ENCODE measurements around the gene NSUN2. TPM values are rescaled to one million over a fixed set of nuclear protein-coding genes. Genes with fewer than 3 reads are reported as not detected.

Gene NSUN2
- 121 TPM for polyA plus RNA-seq (2012; ENCODE audit: insufficient read depth, insufficient read length, low read depth)

DNA sequence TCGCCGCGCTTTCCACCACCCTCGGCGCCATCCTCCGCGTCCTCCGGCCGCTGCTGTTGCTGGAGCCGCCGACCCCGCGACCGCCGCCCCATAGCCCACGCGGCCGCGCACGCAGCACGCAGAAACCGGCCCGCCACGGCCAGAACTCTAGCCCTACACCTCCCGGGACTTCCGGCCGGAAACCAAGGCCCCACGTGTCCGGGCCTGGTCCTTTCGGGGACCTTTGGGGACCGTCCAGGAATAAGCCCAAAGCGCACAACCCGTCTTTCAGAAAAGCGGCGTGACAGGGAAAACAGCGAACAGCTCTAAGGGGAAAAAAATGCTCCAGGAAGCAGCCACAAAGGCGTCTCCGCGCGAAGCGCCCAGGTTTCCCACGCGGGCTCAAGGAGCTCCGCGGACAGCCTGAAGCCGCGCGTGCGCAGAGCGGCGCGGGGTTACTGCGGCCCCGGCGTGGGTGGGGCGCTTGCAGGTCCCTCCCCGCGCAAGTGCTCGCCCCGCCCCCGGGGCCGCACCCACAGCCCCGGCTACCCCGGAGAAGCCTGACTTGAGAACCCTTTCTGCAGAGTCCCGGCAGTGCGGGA is at the start of gene NSUN2, which contains the start of gene SRD5A1:
TSS of gene NSUN2 (minus strand) at position 157 of the 581 bp plus-strand sequence. CDS start at position 92, 65 bp downstream.
TSS of gene SRD5A1 (plus strand) at position 553 of the 581 bp plus-strand sequence. CDS start 137 bp downstream, outside the sequence.
- H3K4me1 ChIP-seq, result no peaks in the 10 kb centered on the region

DNA sequence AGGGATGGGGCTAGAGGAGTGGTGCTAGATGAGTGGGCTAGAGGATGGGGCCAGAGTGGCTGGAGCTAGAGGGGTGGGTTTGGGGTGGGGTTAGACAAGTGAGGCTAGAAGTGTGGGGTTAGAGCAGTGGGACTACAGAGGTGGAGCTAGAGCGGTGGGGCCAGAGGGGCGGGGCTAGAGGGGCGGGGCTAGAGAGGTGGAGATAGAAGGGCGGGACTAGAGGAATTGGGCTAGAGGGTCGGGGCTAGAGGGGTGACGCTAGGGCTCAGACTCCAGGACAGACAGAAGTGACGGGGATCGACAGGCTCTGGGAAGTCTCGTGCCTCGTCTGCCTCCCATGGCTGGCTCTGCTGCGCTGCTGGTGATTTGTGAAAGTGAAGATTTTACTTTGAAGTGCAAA is 49.4 kb upstream of the NSUN2 start:
- TF ChIP-seq, protein P1, sequence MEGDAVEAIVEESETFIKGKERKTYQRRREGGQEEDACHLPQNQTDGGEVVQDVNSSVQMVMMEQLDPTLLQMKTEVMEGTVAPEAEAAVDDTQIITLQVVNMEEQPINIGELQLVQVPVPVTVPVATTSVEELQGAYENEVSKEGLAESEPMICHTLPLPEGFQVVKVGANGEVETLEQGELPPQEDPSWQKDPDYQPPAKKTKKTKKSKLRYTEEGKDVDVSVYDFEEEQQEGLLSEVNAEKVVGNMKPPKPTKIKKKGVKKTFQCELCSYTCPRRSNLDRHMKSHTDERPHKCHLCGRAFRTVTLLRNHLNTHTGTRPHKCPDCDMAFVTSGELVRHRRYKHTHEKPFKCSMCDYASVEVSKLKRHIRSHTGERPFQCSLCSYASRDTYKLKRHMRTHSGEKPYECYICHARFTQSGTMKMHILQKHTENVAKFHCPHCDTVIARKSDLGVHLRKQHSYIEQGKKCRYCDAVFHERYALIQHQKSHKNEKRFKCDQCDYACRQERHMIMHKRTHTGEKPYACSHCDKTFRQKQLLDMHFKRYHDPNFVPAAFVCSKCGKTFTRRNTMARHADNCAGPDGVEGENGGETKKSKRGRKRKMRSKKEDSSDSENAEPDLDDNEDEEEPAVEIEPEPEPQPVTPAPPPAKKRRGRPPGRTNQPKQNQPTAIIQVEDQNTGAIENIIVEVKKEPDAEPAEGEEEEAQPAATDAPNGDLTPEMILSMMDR (IDR thresholded peaks at IDR 0.05; ENCODE audit: low read depth, low read length), result no peak
- DNase-seq, result no peak
- H3K9me3 ChIP-seq, result no peaks in the 10 kb centered on the region

More for the DNA sequence above, at the start of gene NSUN2, which contains the start of gene SRD5A1:
- peak within 1 kb of the TSS; percentile 92 for H3K4me3 ChIP-seq (ENCODE audit: low read depth, low read length)
- H3K9me3 ChIP-seq, result no peaks in the 10 kb centered on the region
- no peaks in the 10 kb centered on the region for H3K27me3 ChIP-seq
- peaks cover 43% of the 10 kb centered on the region for H3K36me3 ChIP-seq
- TF ChIP-seq, protein P1 (IDR thresholded peaks at IDR 0.05; ENCODE audit: low read depth, low read length), result no peak
- peak; percentile 95 for DNase-seq

DNA sequence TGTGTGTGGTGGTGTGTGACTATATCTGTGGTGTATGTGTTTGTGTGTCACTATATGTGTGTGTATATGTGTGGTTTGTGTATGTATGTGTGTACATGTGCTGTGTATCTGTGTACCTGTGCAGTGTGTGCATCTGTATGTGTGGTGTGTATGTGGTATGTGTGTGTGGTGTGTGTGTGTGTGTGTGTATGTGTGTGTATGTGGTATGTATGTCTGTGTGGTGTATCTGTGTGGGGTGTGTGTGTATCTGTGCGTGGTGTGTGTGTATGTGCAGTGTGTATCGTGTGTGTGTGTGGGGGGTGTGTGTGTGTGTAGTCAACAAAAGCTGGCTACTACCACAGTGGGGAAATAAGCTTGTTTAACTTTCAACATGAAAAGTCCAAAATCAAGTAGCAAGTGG is 48.8 kb upstream of the NSUN2 start:
- DNase-seq, result no peak
- TF ChIP-seq, protein P1 (IDR thresholded peaks at IDR 0.05; ENCODE audit: low read depth, low read length), result no peak
- Histone ChIP-seq H3K36me3 (no peaks in the 10 kb centered on the region), H3K27me3 (no peaks in the 10 kb centered on the region), H3K9me3 (no peaks in the 10 kb centered on the region), H3K4me1 (no peaks in the 10 kb centered on the region), H3K4me3 (ENCODE audit: low read depth, low read length) (no peak overlapping the region)

More for the DNA sequence above, 49.4 kb upstream of the NSUN2 start:
- Histone ChIP-seq H3K4me1 (no peaks in the 10 kb centered on the region), H3K27me3 (no peaks in the 10 kb centered on the region), H3K4me3 (ENCODE audit: low read depth, low read length) (no peak overlapping the region), H3K36me3 (no peaks in the 10 kb centered on the region)

DNA sequence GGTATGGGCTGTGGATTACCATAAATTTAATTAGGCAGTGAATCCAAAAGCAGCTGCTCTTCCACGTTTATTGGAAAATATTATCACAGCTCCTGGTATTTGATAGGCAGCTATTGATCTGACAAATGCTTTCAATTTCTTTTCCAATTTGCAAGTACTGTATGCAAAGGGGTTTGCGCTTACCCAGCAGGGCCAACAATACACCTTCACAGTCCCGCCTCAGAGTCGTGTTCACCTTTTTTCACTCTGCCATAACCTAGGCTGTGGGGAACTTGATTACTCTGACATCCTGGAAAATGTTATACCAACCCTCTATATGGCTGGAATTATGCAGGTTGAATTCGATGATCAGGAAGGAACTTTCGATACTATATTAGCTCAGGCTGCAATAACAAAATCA is 48.1 kb upstream of the NSUN2 start:
- no peaks in the 10 kb centered on the region for H3K36me3 ChIP-seq
- DNase-seq, result no peak
- H3K4me3 ChIP-seq (ENCODE audit: low read depth, low read length), result no peak overlapping the region
- no peaks in the 10 kb centered on the region for H3K27me3 ChIP-seq
- H3K4me1 ChIP-seq, result no peaks in the 10 kb centered on the region
- TF ChIP-seq, protein P1 (IDR thresholded peaks at IDR 0.05; ENCODE audit: low read depth, low read length), result no peak
- H3K9me3 ChIP-seq, result no peaks in the 10 kb centered on the region; the same call in 1 of the 2 replicates

DNA sequence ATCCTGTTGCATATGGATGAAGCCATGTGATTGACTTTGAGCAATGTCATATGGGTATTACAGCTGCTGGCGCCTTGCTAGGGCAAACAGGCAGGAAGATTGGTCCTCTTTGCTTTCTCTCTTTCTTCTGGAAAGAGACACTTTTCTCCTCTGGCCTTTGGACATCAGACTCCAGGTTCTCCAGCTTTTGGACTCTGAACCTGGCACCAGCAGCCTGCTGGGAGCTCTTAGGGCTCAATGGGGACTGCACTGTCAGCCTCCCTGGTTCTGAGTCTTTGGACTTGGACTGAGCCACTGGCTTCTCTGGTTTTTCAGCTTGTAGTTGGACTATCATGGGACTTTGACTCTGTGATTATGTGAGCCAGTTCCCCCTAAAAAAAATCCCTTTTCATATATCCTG is 45.5 kb upstream of the NSUN2 start:
- H3K4me1 ChIP-seq, result no peaks in the 10 kb centered on the region
- no peaks in the 10 kb centered on the region for H3K27me3 ChIP-seq
- no peaks in the 10 kb centered on the region; the same call in 1 of the 2 replicates for H3K9me3 ChIP-seq
- TF ChIP-seq, protein P1 (IDR thresholded peaks at IDR 0.05; ENCODE audit: low read depth, low read length), result no peak
- no peaks in the 10 kb centered on the region for H3K36me3 ChIP-seq
- no peak for DNase-seq
- H3K4me3 ChIP-seq (ENCODE audit: low read depth, low read length), result no peak overlapping the region

DNA sequence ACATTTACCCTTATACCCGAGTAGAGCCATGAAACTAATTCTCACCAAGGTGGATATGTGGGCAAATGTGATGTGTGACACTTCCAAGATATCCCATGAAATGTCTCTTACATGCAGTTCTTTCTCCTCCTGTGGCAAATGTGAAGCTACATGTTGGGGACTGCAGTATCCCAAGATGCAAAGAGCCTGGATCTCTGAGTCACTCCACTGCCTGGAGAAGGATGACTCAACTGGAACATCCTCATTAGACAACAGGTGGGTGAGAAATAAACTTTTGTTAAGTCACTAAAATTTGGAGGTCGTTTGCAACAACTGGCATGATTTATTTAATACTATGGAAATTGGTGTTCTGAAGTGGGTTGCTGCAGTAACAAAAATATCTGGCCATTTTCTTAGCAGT is 43.9 kb upstream of the NSUN2 start:
- Histone ChIP-seq H3K9me3 (no peaks in the 10 kb centered on the region; the same call in 1 of the 2 replicates), H3K27me3 (no peaks in the 10 kb centered on the region), H3K4me1 (no peaks in the 10 kb centered on the region), H3K4me3 (ENCODE audit: low read depth, low read length) (no peak overlapping the region), H3K36me3 (no peaks in the 10 kb centered on the region)
- TF ChIP-seq, protein P1 (IDR thresholded peaks at IDR 0.05; ENCODE audit: low read depth, low read length), result no peak
- DNase-seq, result no peak

All from BE2C (cell line).